ENCODE measurements around the gene ANO2. TPM values are rescaled to one million over a fixed set of nuclear protein-coding genes. Genes with fewer than 3 reads are reported as not detected.
"Not testable (repeated sequence)": the region's sequence is repeated elsewhere in the genome, so short reads cannot be mapped to it uniquely, and the experiment has no call there.

ANO2 gene
- total RNA-seq, 1 donor from 2014 or later = 2.6 TPM

DNA sequence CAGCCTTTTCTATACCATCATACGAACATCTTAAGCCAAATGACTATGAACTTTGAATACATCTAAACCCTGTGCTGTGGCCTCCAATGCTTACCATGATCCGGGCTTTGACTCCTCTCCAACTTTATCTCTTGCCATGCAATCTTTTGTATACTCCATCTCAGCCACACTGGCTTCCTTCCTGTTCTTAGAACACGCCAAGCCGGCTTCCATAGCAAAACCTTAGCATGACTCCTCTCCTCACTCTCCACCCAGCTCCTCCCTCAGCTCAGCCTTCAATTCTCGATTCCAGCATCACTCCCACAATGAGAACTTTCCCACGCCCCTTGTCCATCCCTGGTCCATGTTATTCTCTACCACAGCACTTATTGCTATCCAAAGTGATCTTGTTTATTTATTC lies 284.8 kb downstream of the ANO2 start:
- Mint-ChIP-seq H3K4me3 (no peak overlapping the region), H3K27ac (no peak overlapping the region), H3K4me1 (ENCODE audit: unreplicated experiment) (no peaks in the 10 kb centered on the region), H3K36me3 (peaks cover 7% of the 10 kb centered on the region), H3K27me3 (peaks cover 10% of the 10 kb centered on the region), H3K9me3 (no peaks in the 10 kb centered on the region)
- no peak for DNase-seq (ENCODE audit: extremely low spot score, unreplicated experiment)
- TF ChIP-seq, protein P1, sequence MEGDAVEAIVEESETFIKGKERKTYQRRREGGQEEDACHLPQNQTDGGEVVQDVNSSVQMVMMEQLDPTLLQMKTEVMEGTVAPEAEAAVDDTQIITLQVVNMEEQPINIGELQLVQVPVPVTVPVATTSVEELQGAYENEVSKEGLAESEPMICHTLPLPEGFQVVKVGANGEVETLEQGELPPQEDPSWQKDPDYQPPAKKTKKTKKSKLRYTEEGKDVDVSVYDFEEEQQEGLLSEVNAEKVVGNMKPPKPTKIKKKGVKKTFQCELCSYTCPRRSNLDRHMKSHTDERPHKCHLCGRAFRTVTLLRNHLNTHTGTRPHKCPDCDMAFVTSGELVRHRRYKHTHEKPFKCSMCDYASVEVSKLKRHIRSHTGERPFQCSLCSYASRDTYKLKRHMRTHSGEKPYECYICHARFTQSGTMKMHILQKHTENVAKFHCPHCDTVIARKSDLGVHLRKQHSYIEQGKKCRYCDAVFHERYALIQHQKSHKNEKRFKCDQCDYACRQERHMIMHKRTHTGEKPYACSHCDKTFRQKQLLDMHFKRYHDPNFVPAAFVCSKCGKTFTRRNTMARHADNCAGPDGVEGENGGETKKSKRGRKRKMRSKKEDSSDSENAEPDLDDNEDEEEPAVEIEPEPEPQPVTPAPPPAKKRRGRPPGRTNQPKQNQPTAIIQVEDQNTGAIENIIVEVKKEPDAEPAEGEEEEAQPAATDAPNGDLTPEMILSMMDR (conservative IDR thresholded peaks at IDR 0.05) = no peak

DNA sequence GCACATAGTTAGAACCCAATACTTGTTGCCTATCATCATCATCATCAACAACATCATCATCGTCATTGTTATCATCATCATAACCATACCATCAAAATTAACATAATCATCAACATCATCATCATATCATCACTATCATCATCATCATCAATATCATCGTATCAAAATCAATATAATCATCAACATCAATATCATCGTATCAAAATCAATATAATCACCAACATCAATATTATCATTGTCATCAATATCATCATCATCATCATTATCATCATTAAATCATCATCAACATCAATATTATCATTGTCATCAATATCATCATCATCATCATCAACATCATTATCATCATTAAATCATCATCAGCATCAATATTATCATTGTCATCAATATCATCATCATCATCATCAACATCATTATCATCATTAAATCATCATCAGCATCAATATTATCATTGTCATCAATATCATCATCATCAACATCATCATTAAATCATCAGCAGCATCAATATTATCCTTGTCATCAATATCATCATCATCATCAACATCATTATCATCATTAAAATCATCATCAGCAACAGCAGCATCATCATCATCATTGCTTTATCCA lies 286.6 kb downstream of the ANO2 start:
- H3K9me3 Mint-ChIP-seq; H3K27me3 Mint-ChIP-seq; H3K27ac Mint-ChIP-seq; H3K4me1 Mint-ChIP-seq (ENCODE audit: unreplicated experiment); DNase-seq (ENCODE audit: extremely low spot score, unreplicated experiment); H3K36me3 Mint-ChIP-seq; H3K4me3 Mint-ChIP-seq: not testable (repeated sequence)

DNA sequence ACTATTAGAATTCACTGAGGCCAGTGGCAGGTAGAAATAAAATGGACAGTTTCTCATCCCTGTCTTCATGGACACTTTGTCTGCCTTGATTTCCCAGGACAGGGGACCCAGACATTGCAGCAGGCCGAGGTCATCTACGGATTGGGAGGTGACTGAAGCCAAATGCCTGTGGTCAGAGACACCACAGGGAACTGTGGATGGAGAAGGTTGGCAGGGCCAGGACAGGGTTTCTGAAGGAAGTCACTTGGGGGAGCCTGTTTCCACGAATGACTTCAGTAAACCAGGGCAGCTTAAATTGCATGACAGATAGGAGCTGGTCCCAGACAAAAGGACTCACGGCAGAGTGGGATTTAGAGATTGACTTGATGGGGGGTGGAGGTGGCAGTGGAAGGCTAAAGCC lies 288.2 kb downstream of the ANO2 start:
- no peaks in the 10 kb centered on the region for H3K27me3 Mint-ChIP-seq
- DNase-seq (ENCODE audit: extremely low spot score, unreplicated experiment) = no peak
- no peak overlapping the region for H3K4me3 Mint-ChIP-seq
- H3K9me3 Mint-ChIP-seq = no peaks in the 10 kb centered on the region
- TF ChIP-seq, protein P1 (conservative IDR thresholded peaks at IDR 0.05) = no peak
- no peaks in the 10 kb centered on the region for H3K36me3 Mint-ChIP-seq
- H3K4me1 Mint-ChIP-seq (ENCODE audit: unreplicated experiment) = no peaks in the 10 kb centered on the region
- H3K27ac Mint-ChIP-seq = no peak overlapping the region

DNA sequence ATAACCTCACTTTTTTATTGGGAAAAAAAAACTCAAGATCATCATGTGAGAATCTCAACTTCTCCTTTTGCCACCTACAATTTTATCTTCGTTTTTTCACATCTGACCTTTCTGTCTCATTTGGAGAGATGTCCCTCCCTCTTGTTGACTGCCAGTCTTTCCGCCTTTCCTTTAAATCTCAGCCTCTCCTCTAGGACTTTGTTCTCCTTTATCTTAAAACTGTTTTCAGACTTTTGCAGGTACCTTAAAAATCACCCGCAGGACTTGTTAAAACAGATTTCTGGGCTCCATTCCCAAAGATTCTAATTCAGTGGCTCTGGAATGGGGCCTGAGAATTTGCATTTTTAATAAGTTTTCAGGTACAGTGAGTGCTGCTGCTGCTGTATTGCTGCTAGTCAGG lies 289.9 kb downstream of the ANO2 start:
- H3K4me1 Mint-ChIP-seq (ENCODE audit: unreplicated experiment) = no peaks in the 10 kb centered on the region
- H3K4me3 Mint-ChIP-seq = no peak overlapping the region
- no peak for DNase-seq (ENCODE audit: extremely low spot score, unreplicated experiment)
- H3K27me3 Mint-ChIP-seq = peaks cover 9% of the 10 kb centered on the region
- H3K36me3 Mint-ChIP-seq = no peaks in the 10 kb centered on the region
- H3K9me3 Mint-ChIP-seq = no peaks in the 10 kb centered on the region
- TF ChIP-seq, protein P1 (conservative IDR thresholded peaks at IDR 0.05) = no peak
- no peak overlapping the region for H3K27ac Mint-ChIP-seq

DNA sequence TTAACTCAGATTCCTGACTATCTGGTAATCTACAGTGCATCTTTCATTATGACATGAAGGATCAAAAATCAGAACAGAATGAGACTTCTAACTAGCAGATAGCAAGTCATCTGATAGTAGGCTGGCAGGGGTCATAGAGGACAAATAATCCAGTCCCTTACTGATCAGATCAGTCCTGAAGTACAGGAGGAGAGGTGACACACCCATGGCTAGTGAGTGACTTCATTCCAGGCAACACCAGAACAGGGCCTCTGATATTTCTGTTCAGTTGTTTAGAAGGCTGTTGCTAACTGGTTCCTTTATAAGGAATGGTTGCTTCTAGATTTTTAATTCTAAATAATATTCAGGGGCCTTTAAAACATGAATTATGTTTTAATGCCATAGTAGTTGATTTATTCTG lies 291.0 kb downstream of the ANO2 start:
- H3K9me3 Mint-ChIP-seq = no peaks in the 10 kb centered on the region
- no peaks in the 10 kb centered on the region for H3K4me1 Mint-ChIP-seq (ENCODE audit: unreplicated experiment)
- peaks cover 16% of the 10 kb centered on the region for H3K27me3 Mint-ChIP-seq
- no peak for DNase-seq (ENCODE audit: extremely low spot score, unreplicated experiment)
- H3K36me3 Mint-ChIP-seq = no peaks in the 10 kb centered on the region
- H3K4me3 Mint-ChIP-seq = no peak overlapping the region
- H3K27ac Mint-ChIP-seq = no peak overlapping the region
- TF ChIP-seq, protein P1 (conservative IDR thresholded peaks at IDR 0.05) = no peak

DNA sequence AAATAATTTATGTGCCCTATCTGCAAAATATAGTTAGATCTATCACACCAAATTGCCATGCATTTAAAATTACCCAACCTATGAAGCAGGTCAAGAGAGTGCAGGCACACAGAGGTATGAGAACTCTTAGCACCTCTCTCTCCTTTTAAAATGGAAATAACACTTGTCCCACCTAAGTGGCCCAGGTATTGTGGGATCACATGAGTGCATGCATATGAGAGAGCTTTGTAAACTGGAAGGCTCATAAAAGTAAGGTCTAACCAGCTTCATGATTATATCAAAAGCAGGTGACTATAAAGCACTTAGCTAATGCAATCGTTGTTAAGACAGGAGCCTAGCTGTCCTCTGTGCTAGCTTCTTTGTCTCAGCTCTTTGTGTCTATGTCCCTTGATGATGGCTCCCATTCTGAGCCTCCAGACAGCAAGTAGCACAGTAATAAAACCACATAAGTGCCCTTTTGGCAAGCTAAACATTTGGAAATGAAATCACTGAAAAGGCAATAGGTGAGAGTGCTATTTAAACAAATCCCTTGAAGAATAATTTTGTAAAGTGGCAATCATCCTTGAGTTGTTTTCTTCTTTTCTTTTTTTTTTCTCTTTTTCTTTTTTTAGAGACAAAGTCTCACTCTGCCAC lies 294.1 kb downstream of the ANO2 start:
- no peak overlapping the region for H3K27ac Mint-ChIP-seq
- H3K9me3 Mint-ChIP-seq = no peaks in the 10 kb centered on the region
- peaks cover 4% of the 10 kb centered on the region for H3K4me1 Mint-ChIP-seq (ENCODE audit: unreplicated experiment)
- H3K4me3 Mint-ChIP-seq = no peak overlapping the region
- no peak for DNase-seq (ENCODE audit: extremely low spot score, unreplicated experiment)
- TF ChIP-seq, protein P1 (conservative IDR thresholded peaks at IDR 0.05) = no peak
- H3K36me3 Mint-ChIP-seq = peaks cover 4% of the 10 kb centered on the region
- H3K27me3 Mint-ChIP-seq = peaks cover 36% of the 10 kb centered on the region

Data from type B pancreatic cell (in vitro differentiated cells).